IPS-NIHi7 (cell line): Measurements from ENCODE around the gene SERPINB13.

Source experiments
- DNase-seq: peaks from one replicate; pipeline ENCODE4 v3.0.0; 2012; ENCODE audit warnings: mixed read lengths; ENCODE audit errors: extremely low spot score

Gene SERPINB13

DNA sequence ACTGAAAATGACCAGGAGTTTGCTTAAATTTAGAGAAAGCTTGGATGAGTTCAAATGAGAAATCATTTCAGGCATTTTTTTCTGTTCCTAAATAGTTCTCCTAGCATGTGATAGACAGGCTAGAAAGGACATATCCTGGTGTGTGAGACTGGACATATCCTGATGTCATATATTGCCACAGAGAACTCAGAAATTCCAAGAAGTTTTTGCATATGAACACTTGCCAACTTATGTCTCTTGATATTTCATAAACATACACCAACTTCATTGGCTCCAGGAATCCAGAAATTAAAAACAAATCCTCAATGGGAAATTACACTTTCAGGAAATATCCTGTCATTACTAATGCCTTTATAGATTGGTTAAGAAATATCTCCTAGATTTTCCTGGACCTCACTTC, 59.8 kb downstream of the SERPINB13 start:
- no peak for DNase-seq

DNA sequence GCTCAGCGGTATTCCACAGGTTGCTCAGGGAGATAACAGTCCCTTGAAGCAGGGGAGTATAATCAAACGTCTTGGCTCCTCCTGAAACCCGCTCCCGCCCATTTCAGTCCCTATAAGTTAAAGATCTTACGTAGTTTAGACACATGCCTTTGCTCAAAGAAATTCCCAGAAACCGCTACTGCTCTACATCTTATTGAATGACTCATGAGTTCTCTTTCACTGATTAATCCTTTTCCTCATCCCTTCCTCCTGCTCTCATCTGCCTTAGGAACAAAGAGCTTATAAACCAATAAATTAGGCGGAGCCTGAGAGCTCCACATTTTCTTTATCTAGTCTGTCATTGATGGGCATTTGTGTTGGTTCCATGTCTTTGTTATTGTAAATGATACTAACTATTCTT, 61.1 kb downstream of the SERPINB13 start:
- no peak for DNase-seq
